Measurements from ENCODE around the gene SF3B5. TPM values are rescaled to one million over a fixed set of nuclear protein-coding genes. Genes with fewer than 3 reads are reported as not detected.
A peak's percentile ranks its signal among the peaks of the same experiment; 100 is the strongest.

Gene SF3B5
- total and polyA plus RNA-seq, 2 donors from 2014 or later = 101 to 420 TPM

- Histone ChIP-seq H3K27me3 (ENCODE audit: control insufficient read depth, insufficient read depth, low read length) (no peaks in the 10 kb centered on the region), H3K27ac (ENCODE audit: low read depth in 2 of 2, low read length in 2 of 2) (no peak overlapping the region), H3K9me3 (ENCODE audit: control insufficient read depth in 2 of 3, insufficient read depth in 1 of 3, low read length in 3 of 3) (no peaks in the 10 kb centered on the region), H3K4me3 (ENCODE audit: low read length in 3 of 3) (no peak overlapping the region), H3K36me3 (ENCODE audit: control insufficient read depth in 2 of 3, insufficient read depth in 3 of 3, low read length in 3 of 3) (no peaks in the 10 kb centered on the region), H3K4me1 (ENCODE audit: control insufficient read depth in 2 of 3, insufficient read depth in 2 of 3, low read depth in 1 of 3, low read length in 3 of 3) (no peaks in the 10 kb centered on the region), H3K9ac (ENCODE audit: low read length in 3 of 3) (no peak overlapping the region)
- FAIRE-seq = no peak
- intact Hi-C loops (cut with DNase I) = loop anchor here (10.0 kb wide), 1 partner anchor 112 kb away; no protein-coding TSS in a partner anchor
- TF ChIP-seq, protein P1, sequence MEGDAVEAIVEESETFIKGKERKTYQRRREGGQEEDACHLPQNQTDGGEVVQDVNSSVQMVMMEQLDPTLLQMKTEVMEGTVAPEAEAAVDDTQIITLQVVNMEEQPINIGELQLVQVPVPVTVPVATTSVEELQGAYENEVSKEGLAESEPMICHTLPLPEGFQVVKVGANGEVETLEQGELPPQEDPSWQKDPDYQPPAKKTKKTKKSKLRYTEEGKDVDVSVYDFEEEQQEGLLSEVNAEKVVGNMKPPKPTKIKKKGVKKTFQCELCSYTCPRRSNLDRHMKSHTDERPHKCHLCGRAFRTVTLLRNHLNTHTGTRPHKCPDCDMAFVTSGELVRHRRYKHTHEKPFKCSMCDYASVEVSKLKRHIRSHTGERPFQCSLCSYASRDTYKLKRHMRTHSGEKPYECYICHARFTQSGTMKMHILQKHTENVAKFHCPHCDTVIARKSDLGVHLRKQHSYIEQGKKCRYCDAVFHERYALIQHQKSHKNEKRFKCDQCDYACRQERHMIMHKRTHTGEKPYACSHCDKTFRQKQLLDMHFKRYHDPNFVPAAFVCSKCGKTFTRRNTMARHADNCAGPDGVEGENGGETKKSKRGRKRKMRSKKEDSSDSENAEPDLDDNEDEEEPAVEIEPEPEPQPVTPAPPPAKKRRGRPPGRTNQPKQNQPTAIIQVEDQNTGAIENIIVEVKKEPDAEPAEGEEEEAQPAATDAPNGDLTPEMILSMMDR (IDR thresholded peaks at IDR 0.05; ENCODE audit: borderline replicate concordance, extremely low read depth, insufficient read depth) = no peak
- DNase-seq = no peak
These were observed 7.7 kb upstream of the SF3B5 start for GRCh38 chr6:144103026-144103563.

GRCh38 chr6:144098993-144099392 lies 3.6 kb upstream of the SF3B5 start:
- Histone ChIP-seq H3K36me3 (ENCODE audit: control insufficient read depth in 2 of 3, insufficient read depth in 3 of 3, low read length in 3 of 3) (no peaks in the 10 kb centered on the region), H3K9ac (ENCODE audit: low read length in 3 of 3) (no peak overlapping the region), H3K9me3 (ENCODE audit: control insufficient read depth in 2 of 3, insufficient read depth in 1 of 3, low read length in 3 of 3) (no peaks in the 10 kb centered on the region), H3K27me3 (ENCODE audit: control insufficient read depth, insufficient read depth, low read length) (no peaks in the 10 kb centered on the region), H3K4me1 (ENCODE audit: control insufficient read depth in 2 of 3, insufficient read depth in 2 of 3, low read depth in 1 of 3, low read length in 3 of 3) (peaks cover 2 to 8% (median 3%) of the 10 kb centered on the region in 3 donors), H3K4me3 (ENCODE audit: low read length in 3 of 3) (no peak overlapping the region), H3K27ac (ENCODE audit: low read depth in 2 of 2, low read length in 2 of 2) (no peak overlapping the region)
- DNase-seq (no peak), FAIRE-seq (no peak)
- TF ChIP-seq, protein P1 (IDR thresholded peaks at IDR 0.05; ENCODE audit: borderline replicate concordance, extremely low read depth, insufficient read depth) = no peak
- intact Hi-C loops (cut with DNase I) = no loop called here

- TF ChIP-seq, protein P1 (IDR thresholded peaks at IDR 0.05; ENCODE audit: borderline replicate concordance, extremely low read depth, insufficient read depth) = no peak
- peak overlapping the region; percentile 93 to 100 (median 97) for H3K4me3 ChIP-seq (ENCODE audit: low read length in 3 of 3)
- H3K27me3 ChIP-seq (ENCODE audit: control insufficient read depth, insufficient read depth, low read length) = no peaks in the 10 kb centered on the region
- H3K9me3 ChIP-seq (ENCODE audit: control insufficient read depth in 2 of 3, insufficient read depth in 1 of 3, low read length in 3 of 3) = no peaks in the 10 kb centered on the region
- FAIRE-seq = no peak
- peaks cover 3 to 9% (median 4%) of the 10 kb centered on the region in 3 donors for H3K4me1 ChIP-seq (ENCODE audit: control insufficient read depth in 2 of 3, insufficient read depth in 2 of 3, low read depth in 1 of 3, low read length in 3 of 3)
- DNase-seq = no peak
- intact Hi-C loops (cut with DNase I) = no loop called here
- peak overlapping the region; percentile 83 to 86 for H3K27ac ChIP-seq (ENCODE audit: low read depth in 2 of 2, low read length in 2 of 2)
- H3K9ac ChIP-seq (ENCODE audit: low read length in 3 of 3) = peak overlapping the region; percentile 68 to 100 (median 96)
- H3K36me3 ChIP-seq (ENCODE audit: control insufficient read depth in 2 of 3, insufficient read depth in 3 of 3, low read length in 3 of 3) = no peaks in the 10 kb centered on the region
These were observed 641 bp downstream of the SF3B5 start for GRCh38 chr6:144094731-144095133.

DNA sequence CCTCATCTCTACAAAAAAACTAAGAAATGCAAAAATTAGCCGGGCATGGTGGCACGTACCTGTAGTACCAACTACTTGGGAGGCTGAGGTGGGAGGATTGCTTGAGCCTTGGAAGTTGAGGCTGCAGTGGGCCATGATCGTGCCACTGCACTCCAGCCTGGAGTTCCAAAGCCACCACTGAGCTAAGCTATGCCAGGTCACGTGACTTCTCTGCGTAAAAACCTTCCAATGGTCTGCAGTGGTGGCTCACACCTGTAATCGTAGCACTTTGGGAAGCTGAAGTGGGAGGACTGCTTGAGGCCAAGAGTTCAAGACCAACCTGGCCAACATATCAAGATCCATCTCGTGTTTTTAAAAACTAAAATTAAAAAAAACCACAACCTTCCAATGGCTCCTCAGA lies 1.7 kb downstream of the SF3B5 start:
- Histone ChIP-seq H3K4me1 (ENCODE audit: control insufficient read depth in 2 of 3, insufficient read depth in 2 of 3, low read depth in 1 of 3, low read length in 3 of 3) (peaks cover 3 to 9% (median 4%) of the 10 kb centered on the region in 3 donors), H3K4me3 (ENCODE audit: low read length in 3 of 3) (peak overlapping the region in 2 of 3 donors; percentile 12 to 97), H3K9me3 (ENCODE audit: control insufficient read depth in 2 of 3, insufficient read depth in 1 of 3, low read length in 3 of 3) (no peaks in the 10 kb centered on the region), H3K27ac (ENCODE audit: low read depth in 2 of 2, low read length in 2 of 2) (no peak overlapping the region), H3K36me3 (ENCODE audit: control insufficient read depth in 2 of 3, insufficient read depth in 3 of 3, low read length in 3 of 3) (no peaks in the 10 kb centered on the region), H3K9ac (ENCODE audit: low read length in 3 of 3) (no peak overlapping the region), H3K27me3 (ENCODE audit: control insufficient read depth, insufficient read depth, low read length) (no peaks in the 10 kb centered on the region)
- DNase-seq (no peak), FAIRE-seq (no peak)
- intact Hi-C loops (cut with DNase I) = no loop called here
- TF ChIP-seq, protein P1 (IDR thresholded peaks at IDR 0.05; ENCODE audit: borderline replicate concordance, extremely low read depth, insufficient read depth) = no peak

Measured in kidney (tissue), 14 donors.